HG03139 (cell line): ENCODE results near the gene SNCB.
"Not testable (repeated sequence)": the region's sequence is repeated elsewhere in the genome, so short reads cannot be mapped to it uniquely, and the experiment has no call there.

Experiments
- ATAC-seq: cut with Tn5 transposase; IDR thresholded peaks from one replicate; pipeline ENCODE4 v1.9.1; 2021; ENCODE audit not compliant: unreplicated experiment

Gene SNCB

GRCh38 chr5:176601901-176602482 is 28.3 kb downstream of the SNCB start:
- ATAC-seq: no peak

DNA sequence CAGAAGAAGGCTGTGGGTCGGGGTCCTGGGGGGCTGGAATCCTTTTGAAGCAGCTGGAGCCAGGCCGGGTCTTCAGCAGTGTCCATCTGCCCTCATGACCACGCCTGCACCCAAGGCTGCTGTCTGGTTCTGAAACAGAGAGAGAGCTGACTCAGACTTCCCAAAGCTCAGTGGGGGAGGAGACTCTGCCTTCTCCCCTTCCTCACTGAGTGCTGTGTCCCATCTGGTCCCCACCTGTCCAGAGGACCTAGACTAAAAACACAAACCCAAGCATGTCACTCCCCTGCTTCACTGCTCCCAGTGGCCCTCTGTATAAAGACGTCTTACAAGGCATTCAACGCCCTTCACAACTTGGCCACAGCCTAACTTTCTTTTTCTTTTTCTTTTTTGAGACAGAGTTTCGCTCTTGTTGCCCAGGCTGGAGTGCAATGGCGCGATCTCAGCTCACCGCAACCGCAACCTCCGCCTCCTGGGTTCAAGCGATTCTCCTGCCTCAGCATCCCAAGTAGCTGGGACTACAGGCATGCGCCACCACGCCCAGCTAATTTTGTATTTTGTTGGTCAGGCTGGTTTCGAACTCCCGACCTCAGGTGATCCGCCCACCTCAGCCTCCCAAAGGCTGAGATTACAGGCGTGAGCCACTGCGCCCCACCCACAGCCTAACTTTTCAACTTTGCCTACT is 30.4 kb downstream of the SNCB start:
- ATAC-seq: not testable (repeated sequence)

GRCh38 chr5:176597417-176598389 is 32.6 kb downstream of the SNCB start:
- no peak for ATAC-seq

DNA sequence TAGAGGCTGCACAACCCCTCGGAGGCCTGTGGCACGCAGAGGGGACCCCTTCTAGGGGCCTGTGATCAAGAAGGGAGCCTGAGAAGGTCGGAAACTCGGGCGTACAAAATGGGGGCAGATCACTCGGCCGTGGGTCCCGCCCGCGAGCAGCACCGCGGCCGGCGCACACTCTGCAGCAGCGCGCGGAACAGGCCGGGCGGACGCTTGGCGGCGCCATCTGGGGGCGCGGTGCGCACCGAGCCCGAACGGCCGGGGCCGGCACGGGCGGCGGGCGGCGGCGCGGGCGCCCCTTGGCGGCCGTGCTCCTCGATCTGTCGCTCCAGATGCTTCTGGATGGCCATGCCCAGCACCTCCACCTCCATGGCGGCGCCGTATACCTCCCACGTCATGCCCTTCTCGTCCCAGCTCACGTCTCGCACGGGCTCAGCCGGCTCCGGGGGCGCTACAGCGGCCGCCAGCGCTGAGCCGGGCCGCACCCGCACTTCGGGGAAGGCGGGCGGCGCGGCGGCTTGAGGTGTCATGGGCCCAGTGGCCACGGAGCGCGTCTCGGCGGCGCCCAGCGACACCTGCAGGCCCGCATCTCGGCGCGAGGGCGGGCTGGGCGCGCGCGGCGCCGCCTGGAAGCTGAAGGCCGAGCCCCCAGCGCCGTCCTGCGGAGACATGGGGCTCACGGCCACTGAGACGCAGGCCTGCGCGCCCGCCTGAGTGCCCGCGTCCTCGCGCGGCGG is 33.5 kb downstream of the SNCB start:
- peak; percentile 61 for ATAC-seq

- ATAC-seq: no peak
These were observed 34.2 kb downstream of the SNCB start for GRCh38 chr5:176596069-176596644.

DNA sequence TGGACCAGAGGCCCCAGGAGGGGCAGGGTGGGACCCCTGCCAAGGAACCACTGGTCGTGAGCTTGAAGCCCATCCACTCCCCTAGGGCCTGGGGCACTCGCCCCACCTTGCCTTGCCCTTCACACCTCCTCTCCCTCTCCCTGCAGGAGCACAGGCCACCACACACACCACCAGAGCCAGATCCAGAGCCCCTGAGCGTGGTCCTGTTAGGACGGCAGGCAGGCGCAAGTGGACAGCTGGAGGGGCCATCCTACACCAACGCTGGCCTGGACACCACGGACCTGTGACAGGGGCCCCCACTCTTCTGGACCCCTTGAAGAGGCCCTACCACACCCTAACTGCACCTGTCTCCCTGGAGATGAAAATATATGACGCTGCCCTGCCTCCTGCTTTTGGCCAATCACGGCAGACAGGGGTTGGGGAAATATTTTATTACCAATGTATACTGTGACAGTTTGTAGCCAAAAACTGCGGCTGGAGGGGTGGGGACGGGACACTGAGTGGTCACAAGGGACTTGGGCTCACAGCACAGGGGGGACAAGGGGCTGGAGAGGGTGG is 34.9 kb downstream of the SNCB start:
- no peak for ATAC-seq

DNA sequence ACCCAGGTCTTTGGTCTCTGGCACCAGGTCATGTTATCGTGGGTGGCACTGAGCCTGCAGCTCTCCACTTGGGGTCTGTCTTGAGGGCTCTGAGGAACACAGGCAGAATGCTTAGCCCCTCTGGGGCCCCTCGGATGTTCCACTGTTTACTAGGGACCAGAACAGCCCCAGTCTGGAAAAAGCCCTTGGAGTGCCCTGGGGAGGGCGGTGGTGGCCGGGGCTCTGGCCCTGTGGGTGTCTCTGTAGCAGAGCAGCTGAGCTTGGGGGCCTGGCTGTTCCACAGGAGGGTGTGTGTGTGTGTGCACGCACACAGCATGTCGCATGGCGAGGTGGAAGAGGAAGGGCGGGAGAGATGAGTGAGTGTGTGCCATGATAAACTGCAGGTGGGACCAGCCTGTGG is 35.8 kb downstream of the SNCB start:
- no peak for ATAC-seq

DNA sequence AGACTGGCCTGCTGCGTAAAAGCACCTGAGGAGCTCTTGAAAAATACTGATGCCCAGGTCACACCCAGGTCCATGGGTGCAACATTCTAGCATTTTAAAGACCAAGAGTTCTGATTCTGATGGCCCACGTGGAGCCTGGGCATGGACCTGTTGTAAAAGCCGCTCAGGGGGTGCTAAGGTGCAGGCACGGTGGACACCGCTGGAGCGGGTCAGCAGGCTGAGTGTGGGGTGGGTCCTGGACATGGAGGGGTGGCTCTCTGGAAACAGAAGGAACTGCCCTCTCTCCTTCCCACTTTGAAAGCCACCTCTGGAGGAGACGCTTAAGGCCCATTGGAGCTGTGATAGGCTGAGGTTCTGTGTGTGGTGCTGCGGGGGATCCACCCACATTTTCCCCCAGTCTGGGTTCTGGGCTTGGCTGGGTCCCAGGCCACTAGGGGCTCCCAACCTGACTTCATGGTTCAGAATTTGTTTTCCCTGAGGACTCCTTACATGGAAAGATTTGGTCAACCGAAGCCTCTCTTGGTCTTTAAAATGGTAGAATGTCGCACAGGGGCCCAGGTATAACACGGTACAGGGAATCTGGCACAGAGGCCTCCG is 37.0 kb downstream of the SNCB start:
- ATAC-seq: no peak

DNA sequence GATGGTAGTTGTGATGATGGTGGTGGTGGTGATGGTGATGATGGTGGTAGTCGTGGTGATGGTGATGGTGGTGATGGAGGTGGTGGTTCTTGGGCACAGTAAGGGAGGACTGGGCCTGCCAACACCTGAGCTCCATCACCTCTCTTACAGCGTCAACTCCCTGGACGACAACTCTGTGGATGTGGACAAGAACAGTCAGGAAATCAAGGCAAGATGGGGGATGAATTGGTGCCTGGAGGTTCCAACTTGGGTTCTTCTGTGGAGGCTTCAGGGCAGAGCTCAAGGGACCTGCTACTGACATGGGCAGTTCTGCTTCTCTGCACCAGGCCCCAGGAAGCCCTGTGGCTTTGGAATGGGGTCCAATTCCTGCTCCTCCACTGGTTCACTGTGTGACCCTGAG is 37.8 kb downstream of the SNCB start:
- no peak for ATAC-seq

GRCh38 chr5:176591667-176592066 is 38.7 kb downstream of the SNCB start:
- ATAC-seq: not testable (repeated sequence)

- ATAC-seq: no peak
These were observed 40.2 kb downstream of the SNCB start for GRCh38 chr5:176590035-176590717.

DNA sequence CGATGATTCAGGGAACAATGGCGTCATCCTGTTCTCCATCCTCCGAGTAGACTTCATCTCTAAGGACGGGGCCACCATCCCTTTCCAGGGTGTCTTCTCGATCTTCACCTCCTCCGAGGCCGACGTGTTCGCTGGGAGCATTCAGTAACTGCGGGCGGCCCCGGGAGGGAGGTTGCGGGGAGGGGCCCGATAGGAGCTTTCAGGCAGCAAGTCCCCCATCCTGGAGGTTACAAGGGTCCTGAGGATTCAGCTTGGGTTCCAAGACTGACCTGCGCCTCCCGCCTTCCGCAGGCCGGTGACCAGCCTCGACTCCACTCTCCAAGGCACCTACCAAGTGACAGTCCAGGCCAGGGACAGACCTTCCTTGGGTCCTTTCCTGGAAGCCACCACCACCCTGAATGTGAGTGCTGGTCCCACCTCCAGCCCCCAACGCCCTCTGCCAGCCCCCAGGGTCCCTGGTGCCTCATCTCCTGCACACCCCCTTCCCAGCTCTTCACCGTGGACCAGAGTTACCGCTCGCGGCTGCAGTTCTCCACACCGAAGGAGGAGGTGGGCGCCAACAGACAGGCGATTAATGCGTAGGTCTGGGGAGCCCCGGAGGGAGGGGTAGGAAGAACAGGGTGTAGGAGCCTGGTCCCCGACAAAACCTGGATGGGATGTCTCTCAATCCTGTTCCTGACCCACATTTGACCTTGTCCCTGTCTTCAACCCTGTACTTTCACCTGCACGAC is 41.1 kb downstream of the SNCB start:
- no peak for ATAC-seq

- no peak for ATAC-seq
These were observed 42.0 kb downstream of the SNCB start for GRCh38 chr5:176588297-176588696.

DNA sequence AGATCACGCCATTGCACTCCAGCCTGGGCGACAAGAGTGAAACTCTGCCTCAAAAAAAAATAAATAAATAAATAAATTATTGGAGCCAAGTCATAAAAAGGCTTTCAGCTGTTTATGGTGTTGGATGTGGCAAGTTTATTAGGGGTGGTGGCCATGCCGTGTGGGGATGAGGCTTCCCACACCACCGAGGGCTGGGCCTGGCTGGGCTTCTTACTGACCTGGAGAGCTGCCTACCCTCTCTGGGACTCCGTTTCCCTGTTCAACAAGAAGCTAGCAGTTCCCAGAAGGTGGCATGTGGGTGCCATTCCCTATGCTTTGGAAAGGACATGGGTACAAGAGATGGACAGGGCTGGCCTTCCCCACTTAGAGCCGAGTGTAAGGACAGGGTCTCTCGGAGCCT is 42.9 kb downstream of the SNCB start:
- ATAC-seq: no peak

GRCh38 chr5:176583076-176583475 is 47.3 kb downstream of the SNCB start:
- ATAC-seq: no peak

DNA sequence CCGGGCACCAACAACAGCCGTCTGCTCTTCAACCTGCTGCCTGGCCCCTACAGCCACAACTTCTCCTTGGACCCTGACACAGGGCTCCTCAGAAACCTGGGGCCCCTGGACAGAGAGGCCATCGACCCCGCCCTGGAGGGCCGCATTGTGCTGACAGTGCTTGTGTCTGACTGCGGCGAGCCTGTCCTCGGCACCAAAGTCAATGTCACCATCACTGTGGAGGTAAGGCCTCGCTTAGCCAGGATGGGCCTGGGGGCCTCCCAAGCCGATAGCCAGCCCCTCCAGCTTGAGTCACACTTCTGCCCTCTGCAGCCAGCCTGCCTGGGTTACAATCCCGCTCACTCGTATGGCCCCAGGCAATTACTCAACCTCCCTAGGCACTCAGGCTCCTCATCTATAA is 49.0 kb downstream of the SNCB start:
- ATAC-seq: no peak

GRCh38 chr5:176579323-176579722 is 51.0 kb downstream of the SNCB start:
- ATAC-seq: no peak

- no peak for ATAC-seq
These were observed 51.9 kb downstream of the SNCB start for GRCh38 chr5:176578391-176578808.
